ENCODE data around the gene REPIN1. TPM values are rescaled to one million over a fixed set of nuclear protein-coding genes. Genes with fewer than 3 reads are reported as not detected.

Gene REPIN1
- total RNA-seq, 1 experiment from 2014 or later = 53.3 TPM

- no peak overlapping the region for H2AFZ ChIP-seq (ENCODE audit: low read length)
- H3K9ac ChIP-seq (ENCODE audit: low read length) = no peak overlapping the region
- H3K27me3 ChIP-seq (ENCODE audit: low read length) = no peaks in the 10 kb centered on the region
- no peak overlapping the region for H3K4me2 ChIP-seq (ENCODE audit: low read depth, low read length, poor library complexity, severe bottlenecking)
- no peaks in the 10 kb centered on the region for H3K36me3 ChIP-seq (ENCODE audit: insufficient read depth, low read length)
- no peaks in the 10 kb centered on the region for H3K9me3 ChIP-seq (ENCODE audit: low read length)
- H3K4me1 ChIP-seq (ENCODE audit: low read length) = no peaks in the 10 kb centered on the region
- H3K27ac ChIP-seq (ENCODE audit: low read length) = no peak overlapping the region
- H3K9me2 ChIP-seq (replicated peaks; ENCODE audit: insufficient read depth, low read length) = no peaks in the 10 kb centered on the region
- H3K4me3 ChIP-seq (ENCODE audit: low read length) = no peak overlapping the region
- H3K79me2 ChIP-seq (ENCODE audit: low read length) = no peaks in the 10 kb centered on the region
- no peak for DNase-seq
- H4K20me1 ChIP-seq (ENCODE audit: insufficient read depth, low read depth, low read length) = peaks cover 4% of the 10 kb centered on the region; the same call in 1 of the 2 replicates
Measured at GRCh38 chr7:150393325-150393724, 24.7 kb downstream of the REPIN1 start.

DNA sequence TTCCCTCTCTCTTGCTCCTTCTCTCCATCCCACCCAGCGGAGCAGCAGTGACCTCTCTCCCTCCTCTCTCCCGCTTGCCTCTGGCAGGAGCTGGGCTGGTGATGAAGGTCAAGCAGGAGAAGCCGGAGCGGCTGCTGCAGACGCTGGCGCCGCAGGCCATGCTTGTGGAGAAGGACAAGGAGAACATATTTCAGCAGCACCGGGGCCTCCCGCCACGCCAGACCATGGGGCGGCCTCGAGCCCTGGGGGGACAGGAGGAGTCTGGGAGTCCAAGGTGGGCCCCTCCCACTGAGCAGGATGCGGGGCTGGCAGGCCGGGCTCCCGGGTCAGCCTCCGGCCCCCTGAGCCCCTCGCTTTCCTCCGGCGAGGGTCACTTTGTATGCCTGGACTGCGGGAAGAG is 27.8 kb downstream of the REPIN1 start:
- Histone ChIP-seq H4K20me1 (ENCODE audit: insufficient read depth, low read depth, low read length) (peaks cover 4% of the 10 kb centered on the region; the same call in 1 of the 2 replicates), H3K27ac (ENCODE audit: low read length) (no peak overlapping the region)
- no peak for DNase-seq

GRCh38 chr7:150396851-150397260 is 28.2 kb downstream of the REPIN1 start:
- Histone ChIP-seq H3K27me3 (ENCODE audit: low read length) (no peaks in the 10 kb centered on the region), H3K9ac (ENCODE audit: low read length) (no peak overlapping the region), H3K4me3 (ENCODE audit: low read length) (no peak overlapping the region), H4K20me1 (ENCODE audit: insufficient read depth, low read depth, low read length) (peaks cover 4% of the 10 kb centered on the region; the same call in 1 of the 2 replicates), H3K36me3 (ENCODE audit: insufficient read depth, low read length) (no peaks in the 10 kb centered on the region), H3K9me3 (ENCODE audit: low read length) (no peaks in the 10 kb centered on the region), H3K9me2 (replicated peaks; ENCODE audit: insufficient read depth, low read length) (no peaks in the 10 kb centered on the region), H3K4me1 (ENCODE audit: low read length) (no peaks in the 10 kb centered on the region), H3K79me2 (ENCODE audit: low read length) (no peaks in the 10 kb centered on the region), H3K27ac (ENCODE audit: low read length) (no peak overlapping the region), H2AFZ (ENCODE audit: low read length) (no peak overlapping the region), H3K4me2 (ENCODE audit: low read depth, low read length, poor library complexity, severe bottlenecking) (no peak overlapping the region)
- DNase-seq = no peak

More for the DNA sequence above, 27.8 kb downstream of the REPIN1 start:
- Histone ChIP-seq H3K4me2 (ENCODE audit: low read depth, low read length, poor library complexity, severe bottlenecking) (no peak overlapping the region), H3K9me3 (ENCODE audit: low read length) (no peaks in the 10 kb centered on the region), H3K9me2 (replicated peaks; ENCODE audit: insufficient read depth, low read length) (no peaks in the 10 kb centered on the region), H3K9ac (ENCODE audit: low read length) (no peak overlapping the region), H3K36me3 (ENCODE audit: insufficient read depth, low read length) (no peaks in the 10 kb centered on the region), H2AFZ (ENCODE audit: low read length) (no peak overlapping the region), H3K4me1 (ENCODE audit: low read length) (no peaks in the 10 kb centered on the region), H3K79me2 (ENCODE audit: low read length) (no peaks in the 10 kb centered on the region), H3K27me3 (ENCODE audit: low read length) (no peaks in the 10 kb centered on the region), H3K4me3 (ENCODE audit: low read length) (no peak overlapping the region)

GRCh38 chr7:150397346-150398107 is 28.9 kb downstream of the REPIN1 start:
- no peak for DNase-seq
- no peaks in the 10 kb centered on the region for H3K36me3 ChIP-seq (ENCODE audit: insufficient read depth, low read length)
- no peak overlapping the region for H3K4me3 ChIP-seq (ENCODE audit: low read length)
- H2AFZ ChIP-seq (ENCODE audit: low read length) = no peak overlapping the region
- no peak overlapping the region for H3K4me2 ChIP-seq (ENCODE audit: low read depth, low read length, poor library complexity, severe bottlenecking)
- no peak overlapping the region for H3K9ac ChIP-seq (ENCODE audit: low read length)
- H3K27me3 ChIP-seq (ENCODE audit: low read length) = no peaks in the 10 kb centered on the region
- H3K9me2 ChIP-seq (replicated peaks; ENCODE audit: insufficient read depth, low read length) = no peaks in the 10 kb centered on the region
- H4K20me1 ChIP-seq (ENCODE audit: insufficient read depth, low read depth, low read length) = peaks cover 4% of the 10 kb centered on the region; the same call in 1 of the 2 replicates
- no peaks in the 10 kb centered on the region for H3K9me3 ChIP-seq (ENCODE audit: low read length)
- H3K79me2 ChIP-seq (ENCODE audit: low read length) = no peaks in the 10 kb centered on the region
- no peaks in the 10 kb centered on the region for H3K4me1 ChIP-seq (ENCODE audit: low read length)
- no peak overlapping the region for H3K27ac ChIP-seq (ENCODE audit: low read length)

DNA sequence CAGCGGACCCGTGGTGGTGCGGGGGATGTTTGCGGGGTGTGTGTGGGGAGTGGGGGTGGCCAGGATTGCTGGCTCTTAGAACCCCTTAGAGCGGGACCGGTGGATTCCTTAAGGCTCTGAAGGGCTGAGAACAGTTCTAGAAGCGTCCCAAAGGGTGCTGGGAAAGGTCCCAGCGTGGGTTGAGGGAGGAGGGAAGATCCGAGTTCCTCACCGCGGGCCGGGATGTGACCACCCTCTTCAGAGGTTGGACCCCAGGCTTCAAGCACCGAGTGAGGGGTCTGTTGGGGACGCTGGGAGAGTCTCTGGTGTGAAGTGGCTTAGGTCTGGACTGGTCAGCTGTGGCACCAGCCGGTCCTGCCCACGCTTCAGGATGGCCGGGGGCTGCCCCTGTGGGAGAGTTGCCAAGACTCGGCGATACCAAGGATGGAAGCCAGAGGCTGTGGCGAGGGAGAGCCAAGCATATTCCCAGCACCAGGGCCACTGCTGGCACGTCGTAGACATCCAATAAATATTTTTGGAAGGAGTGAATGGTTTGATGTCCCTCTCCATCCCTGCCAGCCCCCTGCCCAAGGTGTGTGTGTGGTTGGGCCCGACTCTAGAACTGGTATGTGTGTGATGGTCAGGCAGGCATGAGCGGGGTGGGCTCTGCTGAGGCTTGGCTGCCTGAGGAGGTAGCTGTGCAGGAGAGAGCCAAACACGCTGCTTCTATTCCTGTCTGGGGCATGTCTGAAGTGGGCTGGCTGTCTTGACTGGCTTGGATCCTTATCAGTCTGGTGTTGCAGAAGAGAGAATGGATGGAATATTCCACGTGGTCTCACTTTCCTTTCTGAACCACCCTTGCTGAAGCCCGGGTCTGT is 29.7 kb downstream of the REPIN1 start:
- no peak overlapping the region for H3K4me2 ChIP-seq (ENCODE audit: low read depth, low read length, poor library complexity, severe bottlenecking)
- no peaks in the 10 kb centered on the region for H3K27me3 ChIP-seq (ENCODE audit: low read length)
- no peaks in the 10 kb centered on the region for H3K79me2 ChIP-seq (ENCODE audit: low read length)
- H3K4me3 ChIP-seq (ENCODE audit: low read length) = no peak overlapping the region
- H3K9me2 ChIP-seq (replicated peaks; ENCODE audit: insufficient read depth, low read length) = no peaks in the 10 kb centered on the region
- no peaks in the 10 kb centered on the region for H3K4me1 ChIP-seq (ENCODE audit: low read length)
- no peak overlapping the region for H3K27ac ChIP-seq (ENCODE audit: low read length)
- no peak overlapping the region for H2AFZ ChIP-seq (ENCODE audit: low read length)
- no peak for DNase-seq
- no peaks in the 10 kb centered on the region for H3K36me3 ChIP-seq (ENCODE audit: insufficient read depth, low read length)
- H3K9me3 ChIP-seq (ENCODE audit: low read length) = no peaks in the 10 kb centered on the region
- H3K9ac ChIP-seq (ENCODE audit: low read length) = no peak overlapping the region
- peaks cover 4% of the 10 kb centered on the region; the same call in 1 of the 2 replicates for H4K20me1 ChIP-seq (ENCODE audit: insufficient read depth, low read depth, low read length)

- no peak for DNase-seq
- Histone ChIP-seq H4K20me1 (ENCODE audit: insufficient read depth, low read depth, low read length) (peaks cover 4% of the 10 kb centered on the region; the same call in 1 of the 2 replicates), H3K27ac (ENCODE audit: low read length) (no peak overlapping the region), H3K36me3 (ENCODE audit: insufficient read depth, low read length) (no peaks in the 10 kb centered on the region), H3K4me3 (ENCODE audit: low read length) (no peak overlapping the region), H3K4me2 (ENCODE audit: low read depth, low read length, poor library complexity, severe bottlenecking) (no peak overlapping the region), H3K4me1 (ENCODE audit: low read length) (peaks cover 4% of the 10 kb centered on the region), H3K27me3 (ENCODE audit: low read length) (no peaks in the 10 kb centered on the region), H3K9me2 (replicated peaks; ENCODE audit: insufficient read depth, low read length) (no peaks in the 10 kb centered on the region), H2AFZ (ENCODE audit: low read length) (no peak overlapping the region), H3K79me2 (ENCODE audit: low read length) (no peaks in the 10 kb centered on the region), H3K9me3 (ENCODE audit: low read length) (no peaks in the 10 kb centered on the region), H3K9ac (ENCODE audit: low read length) (no peak overlapping the region)
Measured at GRCh38 chr7:150398965-150399320, 30.3 kb downstream of the REPIN1 start.

DNA sequence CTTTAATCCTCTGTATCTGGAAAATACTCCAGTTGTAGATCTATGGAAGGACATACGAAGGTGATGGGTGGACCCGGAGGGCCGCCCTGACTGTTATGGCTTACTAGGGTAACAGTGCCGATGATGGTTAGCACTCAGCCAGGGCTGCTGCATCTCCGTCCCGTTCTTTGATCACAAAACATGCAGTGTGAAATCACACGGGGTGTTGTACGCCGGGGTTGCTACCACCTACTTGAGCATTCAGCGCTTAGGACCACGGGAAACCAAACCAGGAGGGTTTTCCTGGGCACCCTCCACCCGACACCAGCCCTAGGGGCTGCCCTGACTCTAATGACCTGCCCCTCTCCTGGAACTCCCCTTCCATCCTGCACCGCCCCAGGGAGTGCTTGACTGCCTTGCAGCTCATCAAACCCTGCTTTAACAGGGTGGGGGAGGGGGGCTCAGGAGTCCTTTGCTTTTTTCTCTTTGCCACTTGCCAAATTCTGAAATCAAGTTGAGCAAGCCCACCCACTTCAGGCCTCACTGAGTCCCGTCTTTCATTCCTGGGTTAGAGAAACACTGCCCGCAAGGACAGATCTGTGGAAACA is 30.9 kb downstream of the REPIN1 start:
- H3K27me3 ChIP-seq (ENCODE audit: low read length) = no peaks in the 10 kb centered on the region
- H3K27ac ChIP-seq (ENCODE audit: low read length) = no peak overlapping the region
- H3K4me2 ChIP-seq (ENCODE audit: low read depth, low read length, poor library complexity, severe bottlenecking) = no peak overlapping the region
- no peak overlapping the region for H3K4me3 ChIP-seq (ENCODE audit: low read length)
- H4K20me1 ChIP-seq (ENCODE audit: insufficient read depth, low read depth, low read length) = peaks cover 4% of the 10 kb centered on the region; the same call in 1 of the 2 replicates
- no peak overlapping the region for H3K9ac ChIP-seq (ENCODE audit: low read length)
- H2AFZ ChIP-seq (ENCODE audit: low read length) = no peak overlapping the region
- H3K79me2 ChIP-seq (ENCODE audit: low read length) = no peaks in the 10 kb centered on the region
- DNase-seq = no peak
- no peaks in the 10 kb centered on the region for H3K9me3 ChIP-seq (ENCODE audit: low read length)
- peaks cover 10% of the 10 kb centered on the region for H3K4me1 ChIP-seq (ENCODE audit: low read length)
- H3K36me3 ChIP-seq (ENCODE audit: insufficient read depth, low read length) = no peaks in the 10 kb centered on the region
- H3K9me2 ChIP-seq (replicated peaks; ENCODE audit: insufficient read depth, low read length) = no peaks in the 10 kb centered on the region

Data from Karpas-422 (cell line).